Measurements from ENCODE around the gene PROCA1. TPM values are rescaled to one million over a fixed set of nuclear protein-coding genes. Genes with fewer than 3 reads are reported as not detected.
A peak's percentile ranks its signal among the peaks of the same experiment; 100 is the strongest.

PROCA1 gene
- total and polyA plus RNA-seq, 9 of the 15 experiments (the other 6 are each of a cell fraction or from before 2014, with no cell fraction given): 0.78 to 16.2 (median 5.6) TPM

DNA sequence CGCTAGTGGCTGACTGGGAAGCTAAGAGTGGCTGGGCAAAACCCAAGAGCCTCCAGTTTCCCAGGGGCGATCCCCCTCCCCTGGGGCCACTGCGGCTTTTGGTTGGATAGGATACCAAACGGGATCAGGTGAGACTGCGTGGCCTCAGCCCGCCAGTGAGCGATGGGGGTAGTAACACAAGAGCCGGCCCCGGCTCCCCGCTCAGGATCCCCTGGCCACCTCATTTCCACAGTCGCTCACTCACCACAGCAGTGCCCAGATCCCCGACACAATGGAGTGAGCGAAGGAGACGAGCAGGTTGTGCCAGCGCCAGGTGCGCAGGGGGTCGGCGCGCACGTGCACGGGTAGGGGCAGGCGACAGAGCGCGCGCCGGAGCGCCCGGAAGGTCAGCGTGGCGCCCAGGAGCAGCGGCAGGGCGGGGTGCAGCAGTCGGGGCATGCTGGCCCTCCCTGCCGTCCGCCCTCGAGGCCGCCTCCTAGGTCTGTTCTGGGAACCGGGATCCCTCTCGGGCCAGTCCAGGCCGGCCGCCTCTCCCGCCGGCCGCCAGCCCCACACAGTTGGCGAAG lies 14.1 kb upstream of the PROCA1 start (continued):
- TF ChIP-seq, protein P1, sequence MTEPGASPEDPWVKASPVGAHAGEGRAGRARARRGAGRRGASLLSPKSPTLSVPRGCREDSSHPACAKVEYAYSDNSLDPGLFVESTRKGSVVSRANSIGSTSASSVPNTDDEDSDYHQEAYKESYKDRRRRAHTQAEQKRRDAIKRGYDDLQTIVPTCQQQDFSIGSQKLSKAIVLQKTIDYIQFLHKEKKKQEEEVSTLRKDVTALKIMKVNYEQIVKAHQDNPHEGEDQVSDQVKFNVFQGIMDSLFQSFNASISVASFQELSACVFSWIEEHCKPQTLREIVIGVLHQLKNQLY (CRISPR knock-in tag; conservative IDR thresholded peaks at IDR 0.05): peak in 1 of 2 experiments; percentile 81; a peak in 1 of 4 replicates
- TF ChIP-seq SAP30 (IDR thresholded peaks at IDR 0.05; ENCODE audit: borderline replicate concordance, insufficient read depth, low read depth, low read length, poor library complexity, severe bottlenecking): no peak
- TF ChIP-seq USF1 (CRISPR knock-in tag; IDR thresholded peaks at IDR 0.05): no peak; the same call in 1 of the 2 replicates
- no peak for TF ChIP-seq SRSF9 (IDR thresholded peaks at IDR 0.05; ENCODE audit: borderline replicate concordance, low read depth, low read length)
- TF ChIP-seq MYBL2 (IDR thresholded peaks at IDR 0.05; ENCODE audit: low read depth): no peak
- no peak for TF ChIP-seq MYBL2 (CRISPR knock-in tag; IDR thresholded peaks at IDR 0.05; ENCODE audit: borderline replicate concordance)
- TF ChIP-seq, protein P2, sequence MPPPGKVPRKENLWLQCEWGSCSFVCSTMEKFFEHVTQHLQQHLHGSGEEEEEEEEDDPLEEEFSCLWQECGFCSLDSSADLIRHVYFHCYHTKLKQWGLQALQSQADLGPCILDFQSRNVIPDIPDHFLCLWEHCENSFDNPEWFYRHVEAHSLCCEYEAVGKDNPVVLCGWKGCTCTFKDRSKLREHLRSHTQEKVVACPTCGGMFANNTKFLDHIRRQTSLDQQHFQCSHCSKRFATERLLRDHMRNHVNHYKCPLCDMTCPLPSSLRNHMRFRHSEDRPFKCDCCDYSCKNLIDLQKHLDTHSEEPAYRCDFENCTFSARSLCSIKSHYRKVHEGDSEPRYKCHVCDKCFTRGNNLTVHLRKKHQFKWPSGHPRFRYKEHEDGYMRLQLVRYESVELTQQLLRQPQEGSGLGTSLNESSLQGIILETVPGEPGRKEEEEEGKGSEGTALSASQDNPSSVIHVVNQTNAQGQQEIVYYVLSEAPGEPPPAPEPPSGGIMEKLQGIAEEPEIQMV (tag; conservative IDR thresholded peaks at IDR 0.05; ENCODE audit: low read depth): peak; percentile 71; the same call in 1 of the 2 replicates
- TF ChIP-seq RBM14 (IDR thresholded peaks at IDR 0.05; ENCODE audit: borderline replicate concordance, insufficient read depth, low read depth, low read length): peak; percentile 97; the same call in 1 of the 2 replicates
- TF ChIP-seq KLF1 (tag; IDR thresholded peaks at IDR 0.05): peak; percentile 68
- peak; percentile 90 for TF ChIP-seq HNRNPL (IDR thresholded peaks at IDR 0.05; ENCODE audit: low read depth, low read length)
- no peak for TF ChIP-seq EWSR1 (IDR thresholded peaks at IDR 0.05; ENCODE audit: borderline replicate concordance, low read depth, partially characterized antibody)
- no peak for TF ChIP-seq KLF16 (IDR thresholded peaks at IDR 0.05)
- no peak for TF ChIP-seq EGR1 (conservative IDR thresholded peaks at IDR 0.05)
- peak; percentile 77; the same call in 1 of the 2 replicates for TF ChIP-seq RFX7 (CRISPR knock-in tag; IDR thresholded peaks at IDR 0.05)
- TF ChIP-seq ATF2 (CRISPR knock-in tag; IDR thresholded peaks at IDR 0.05): no peak
- TF ChIP-seq GABPB2 (CRISPR knock-in tag; conservative IDR thresholded peaks at IDR 0.05): peak; percentile 74; the same call in 1 of the 2 replicates
- TF ChIP-seq TAF9B (IDR thresholded peaks at IDR 0.05; ENCODE audit: partially characterized antibody): no peak
- TF ChIP-seq BRD4 (IDR thresholded peaks at IDR 0.05): no peak; the same call in 1 of the 2 replicates
- no peak for TF ChIP-seq SLC30A9 (CRISPR knock-in tag; IDR thresholded peaks at IDR 0.05)
- peak; percentile 81 for TF ChIP-seq POLR2A (conservative IDR thresholded peaks at IDR 0.05)
- TF ChIP-seq ZNF197 (CRISPR knock-in tag; IDR thresholded peaks at IDR 0.05; ENCODE audit: low read depth): no peak
- TF ChIP-seq ZNF764 (CRISPR knock-in tag; IDR thresholded peaks at IDR 0.05; ENCODE audit: low read depth): no peak
- TF ChIP-seq ZNF717 (CRISPR knock-in tag; IDR thresholded peaks at IDR 0.05): no peak
- no peak for TF ChIP-seq BRF1 (IDR thresholded peaks at IDR 0.05; ENCODE audit: borderline replicate concordance, extremely low read depth, insufficient read length)
